Liver (tissue), 3 donors: ENCODE measurements around the gene MED15.

Source experiments
- CTCF ChIP-seq: fragments of 150-350 bp; IDR thresholded peaks from 2 replicates; pipeline ENCODE4 v1.5.1; 2017; ENCODE audit warnings: improper control_type of control experiment, low read depth, low read length; ENCODE audit not compliant: missing input control
- EGR1 ChIP-seq, 2 donors: IDR thresholded peaks; 2 replicates each; pipeline ENCODE4 v1.6.1; 2016 to 2018; ENCODE audit warnings: antibody characterized with exemption in 2 of 2, low read depth in 2 of 2
- RXRA ChIP-seq, 2 donors: IDR thresholded peaks; 2 replicates each; pipeline ENCODE4 v1.6.1; 2017 to 2018; ENCODE audit warnings: antibody characterized with exemption in 2 of 2, mild to moderate bottlenecking in 1 of 2
- donor health status: healthy.
- donor health status: healthy.

- TF ChIP-seq RXRA (IDR thresholded peaks at IDR 0.05) (no peak), CTCF (no peak), EGR1 (IDR thresholded peaks at IDR 0.05; ENCODE audit: low read depth in 2 of 2) (no peak)
Measured at GRCh38 chr22:20577045-20577444, 69.6 kb downstream of the MED15 start.
